Lung (tissue), 12 donors: Measurements from ENCODE around the gene MICAL2. TPM values are rescaled to one million over a fixed set of nuclear protein-coding genes. Genes with fewer than 3 reads are reported as not detected.

ENCODE experiments used
- ATAC-seq: fragments of 200-7000 bp; cut with Tn5 transposase; one replicate; pipeline ENCODE4 v1.9.1; 2020; ENCODE audit warnings: moderate number of reproducible peaks; ENCODE audit not compliant: insufficient read depth, low FRiP score
- DNase-seq, 3 donors: peaks; one replicate each; pipeline ENCODE4 v3.0.0-alpha.2; 2013 to 2017
- H3K27ac ChIP-seq, 2 donors: one replicate each; pipeline ENCODE4 v1.5.1; 2013; ENCODE audit warnings: mild to moderate bottlenecking in 2 of 2, moderate library complexity in 2 of 2, control low read depth in 1 of 2, inconsistent platforms in 1 of 2, low read depth in 1 of 2, low read length in 1 of 2
- H3K27me3 ChIP-seq, 3 donors: one replicate each; pipeline ENCODE4 v1.5.1; 2013; ENCODE audit warnings: low read length in 2 of 3; ENCODE audit not compliant: control insufficient read depth in 3 of 3, insufficient read depth in 3 of 3
- H3K36me3 ChIP-seq, 4 donors: one replicate each; pipeline ENCODE4 v1.5.1; 2013; ENCODE audit warnings: low read length in 4 of 4, mild to moderate bottlenecking in 1 of 4, moderate library complexity in 1 of 4; ENCODE audit not compliant: control insufficient read depth in 4 of 4, insufficient read depth in 4 of 4
- H3K4me1 ChIP-seq, 5 donors: one replicate each; pipeline ENCODE4 v1.5.1; 2013; ENCODE audit warnings: low read length in 5 of 5, mild to moderate bottlenecking in 2 of 5, moderate library complexity in 1 of 5; ENCODE audit not compliant: control insufficient read depth in 5 of 5, insufficient read depth in 5 of 5
- H3K4me3 ChIP-seq: one replicate; pipeline ENCODE4 v1.5.1; 2013; ENCODE audit warnings: mild to moderate bottlenecking, control low read depth, moderate library complexity
- H3K9ac ChIP-seq, 2 donors: one replicate each; pipeline ENCODE4 v1.5.1; 2013; ENCODE audit warnings: low read length in 2 of 2, control low read depth in 1 of 2; ENCODE audit not compliant: insufficient read depth in 1 of 2
- H3K9me3 ChIP-seq, 4 donors: one replicate each; pipeline ENCODE4 v1.5.1; 2013; ENCODE audit warnings: low read length in 3 of 4, mild to moderate bottlenecking in 1 of 4, moderate library complexity in 1 of 4; ENCODE audit not compliant: control insufficient read depth in 4 of 4, insufficient read depth in 3 of 4
- whole genome bisulfite sequencing, 2 donors: extraction: QIAGEN DNeasy Blood & Tissue Kit; methylation state at CpG; one replicate each; pipeline ENCODE4 v1.1.7; 2013; 5-methylcytosine and 5-hydroxymethylcytosine counted together
- polyA plus RNA-seq, 2 donors: library from polyadenylated mRNA; stranded (reverse); fragments of 200-250 nt; gene quantifications; one replicate each; pipeline ENCODE4 v1.2.1, GENCODE V29; 2013
- total RNA-seq, 2 donors: library from RNA; depleted of rRNA in 1 of 2; stranded (reverse); fragments of >200 nt in 1 of 2; gene quantifications; one replicate each; pipeline ENCODE4 v1.2.1, GENCODE V29; 2014 to 2021
- TF ChIP-seq, protein P1 (sequence below): IDR thresholded peaks from 2 replicates; pipeline ENCODE4 v1.5.1; 2012; ENCODE audit warnings: mild to moderate bottlenecking; ENCODE audit errors: control extremely low read depth, extremely low read depth
- donor health status: control.
- donor health status: control.
- donor health status: Bipolar disorder and iron deficiency.
- donor health status: healthy.
- donor health status: DM: yes; HTN: yes; CAD: no.

The MICAL2 gene
- total and polyA plus RNA-seq, 4 donors, result 38.2 to 218 (median 99.6) TPM

DNA sequence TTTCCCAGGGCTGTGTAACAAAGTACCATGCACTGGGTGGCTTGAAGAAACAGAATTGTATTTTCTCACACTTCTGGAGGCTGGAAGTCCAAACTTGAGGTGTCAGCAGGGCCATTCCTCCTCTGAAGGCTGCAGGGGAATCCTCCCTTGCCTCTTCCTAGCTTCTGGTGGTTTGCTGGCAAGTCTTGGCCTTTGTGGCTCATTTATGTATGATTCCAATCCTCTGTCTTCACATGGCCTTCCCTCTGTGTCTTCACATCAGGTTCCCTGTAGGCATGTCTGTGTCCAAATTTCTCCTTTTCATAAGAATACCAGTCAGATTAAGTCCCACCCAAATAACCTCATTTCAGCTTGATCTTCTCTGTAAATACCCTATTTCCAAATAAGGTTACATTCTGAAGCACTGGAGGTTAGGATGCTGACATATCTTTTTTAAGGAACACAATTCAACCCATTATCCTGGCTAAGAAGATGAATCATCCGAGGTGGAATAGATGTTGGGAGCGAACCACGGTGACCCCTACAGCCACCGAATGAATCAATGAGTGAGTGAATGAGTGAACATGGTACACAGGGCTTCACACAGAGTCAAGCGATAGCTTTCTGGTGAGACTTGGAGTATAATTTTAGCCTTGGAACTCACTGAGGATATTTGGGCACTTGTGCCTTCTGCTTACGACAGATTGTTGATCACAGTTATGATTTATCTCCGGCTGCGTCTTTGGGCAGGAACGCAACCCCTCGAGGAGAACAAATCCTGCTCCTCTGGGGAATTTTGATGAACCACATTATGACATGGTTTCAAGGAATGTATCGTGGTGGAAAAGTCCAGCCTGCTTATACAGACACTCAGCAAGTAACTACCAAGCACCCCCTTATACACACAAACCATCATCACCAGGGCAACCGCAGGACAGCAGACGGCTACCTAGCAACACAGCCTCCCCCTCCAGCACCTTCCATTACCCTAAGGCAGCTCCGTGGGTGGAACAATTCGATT, 34.3 kb upstream of the MICAL2 start:
- Histone ChIP-seq H3K9me3 (no peaks in the 10 kb centered on the region), H3K36me3 (no peaks in the 10 kb centered on the region), H3K27me3 (no peaks in the 10 kb centered on the region), H3K27ac (peak overlapping the region in 1 of 2 donors; percentile 76), H3K9ac (no peak overlapping the region), H3K4me1 (peaks cover 0 to 3% (median 0%) of the 10 kb centered on the region in 5 donors), H3K4me3 (no peak overlapping the region)
- 71 to 78% methylated on average over 15 of the region's 15 CpGs for whole genome bisulfite sequencing, 2 donors
- ATAC-seq (peak; percentile 45), DNase-seq (peak in 1 of 3 donors; percentile 34)
- TF ChIP-seq, protein P1, sequence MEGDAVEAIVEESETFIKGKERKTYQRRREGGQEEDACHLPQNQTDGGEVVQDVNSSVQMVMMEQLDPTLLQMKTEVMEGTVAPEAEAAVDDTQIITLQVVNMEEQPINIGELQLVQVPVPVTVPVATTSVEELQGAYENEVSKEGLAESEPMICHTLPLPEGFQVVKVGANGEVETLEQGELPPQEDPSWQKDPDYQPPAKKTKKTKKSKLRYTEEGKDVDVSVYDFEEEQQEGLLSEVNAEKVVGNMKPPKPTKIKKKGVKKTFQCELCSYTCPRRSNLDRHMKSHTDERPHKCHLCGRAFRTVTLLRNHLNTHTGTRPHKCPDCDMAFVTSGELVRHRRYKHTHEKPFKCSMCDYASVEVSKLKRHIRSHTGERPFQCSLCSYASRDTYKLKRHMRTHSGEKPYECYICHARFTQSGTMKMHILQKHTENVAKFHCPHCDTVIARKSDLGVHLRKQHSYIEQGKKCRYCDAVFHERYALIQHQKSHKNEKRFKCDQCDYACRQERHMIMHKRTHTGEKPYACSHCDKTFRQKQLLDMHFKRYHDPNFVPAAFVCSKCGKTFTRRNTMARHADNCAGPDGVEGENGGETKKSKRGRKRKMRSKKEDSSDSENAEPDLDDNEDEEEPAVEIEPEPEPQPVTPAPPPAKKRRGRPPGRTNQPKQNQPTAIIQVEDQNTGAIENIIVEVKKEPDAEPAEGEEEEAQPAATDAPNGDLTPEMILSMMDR, result no peak

DNA sequence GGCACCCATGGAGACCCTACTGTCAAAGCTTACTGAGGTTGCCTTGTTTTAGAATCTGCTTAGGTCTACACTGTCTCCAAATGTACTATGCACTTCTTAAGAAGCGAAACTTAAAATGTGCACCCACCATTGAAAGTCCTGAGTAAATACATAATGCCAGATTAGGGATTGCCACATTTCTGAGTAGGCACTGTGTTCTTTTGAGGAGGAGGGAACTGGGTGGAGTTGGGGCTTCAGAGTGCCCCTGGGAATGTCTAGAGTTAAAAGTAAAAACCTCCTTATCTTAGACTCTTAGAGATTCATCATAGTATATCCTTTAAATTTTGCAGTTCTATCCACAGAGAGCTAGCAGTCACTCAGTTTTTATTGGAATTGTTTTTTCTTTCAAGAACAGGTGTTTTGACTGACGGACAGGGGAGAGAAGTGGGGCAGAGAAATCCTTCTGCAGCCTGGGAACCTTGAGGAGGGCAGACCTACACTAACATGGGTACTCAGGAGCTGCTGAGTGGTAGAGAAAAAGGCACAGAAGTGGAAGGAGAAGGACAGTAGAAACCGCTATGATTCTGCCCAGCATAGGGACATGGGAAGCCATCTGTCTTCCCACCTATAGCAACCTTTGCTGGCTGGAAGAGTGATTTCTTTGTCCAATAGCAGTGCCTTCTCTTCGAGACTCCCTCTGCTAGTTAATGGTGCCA, 33.4 kb upstream of the MICAL2 start:
- peak; percentile 43 for ATAC-seq
- 72 to 94% methylated on average over 4 of the region's 4 CpGs for WGBS, 2 donors

GRCh38 chr11:12077535-12078280, 32.7 kb upstream of the MICAL2 start:
- TF ChIP-seq, protein P1, result no peak
- no peak for DNase-seq

More for the DNA sequence above, 33.4 kb upstream of the MICAL2 start:
- TF ChIP-seq, protein P1, result no peak
- Histone ChIP-seq H3K9ac (no peak overlapping the region), H3K36me3 (no peaks in the 10 kb centered on the region), H3K4me3 (no peak overlapping the region), H3K27me3 (no peaks in the 10 kb centered on the region), H3K4me1 (peaks cover 0 to 3% (median 0%) of the 10 kb centered on the region in 5 donors), H3K9me3 (no peaks in the 10 kb centered on the region), H3K27ac (peak overlapping the region in 1 of 2 donors; percentile 65)
- DNase-seq, result peak in 1 of 3 donors; percentile 42

More at GRCh38 chr11:12077535-12078280, 32.7 kb upstream of the MICAL2 start:
- Histone ChIP-seq H3K4me3 (no peak overlapping the region), H3K27me3 (no peaks in the 10 kb centered on the region), H3K9ac (no peak overlapping the region), H3K9me3 (no peaks in the 10 kb centered on the region), H3K27ac (peak overlapping the region in 1 of 2 donors; percentile 65), H3K36me3 (no peaks in the 10 kb centered on the region), H3K4me1 (peaks cover 0 to 3% (median 0%) of the 10 kb centered on the region in 5 donors)
- no peak for ATAC-seq
- 74 to 91% methylated on average over 7 of the region's 7 CpGs for WGBS, 2 donors
